Common myeloid progenitor, CD34-positive (primary cell): ENCODE measurements around the gene CLRN3.

Source experiments
- CTCF ChIA-PET: fragments of 350-600 bp; sonication (Branson Sonifier 250); formaldehyde crosslinking; loops from one replicate; lab custom pipeline; 2021; ENCODE audit warnings: antibody characterized with exemption; lab: Charles Lee
- POLR2A ChIA-PET: fragments of 350-600 bp; sonication (Branson Sonifier 250); formaldehyde crosslinking; loops from one replicate; lab custom pipeline; 2021; ENCODE audit warnings: antibody characterized with exemption; lab: Charles Lee
- DNase-seq, 3 donors: peaks; one replicate each; pipeline versions ENCODE4 v3.0.0 to v3.0.0-alpha.2; 2013
- H3K27ac ChIP-seq, 2 experiments: 1 replicate in 1 of 2; 2 replicates in 1 of 2; pipeline ENCODE4 v1.7.0; 2013; ENCODE audit warnings: inconsistent platforms in 2 of 2, low read length in 2 of 2, mild to moderate bottlenecking in 2 of 2, low read depth in 1 of 2, moderate library complexity in 1 of 2; ENCODE audit not compliant: severe bottlenecking in 2 of 2, insufficient read depth in 1 of 2, poor library complexity in 1 of 2
- H3K27me3 ChIP-seq, 5 experiments: replicated peaks in 2 of 5; 1 replicate in 3 of 5; 2 replicates in 2 of 5; pipeline versions ENCODE4 v1.6.1 to v1.7.0; 2013; ENCODE audit warnings: low read length in 4 of 5, mild to moderate bottlenecking in 2 of 5, moderate library complexity in 2 of 5, inconsistent platforms in 1 of 5; ENCODE audit not compliant: insufficient read depth in 5 of 5, control insufficient read depth in 4 of 5
- H3K36me3 ChIP-seq, 4 experiments: 1 replicate in 2 of 4; 2 replicates in 2 of 4; pipeline versions ENCODE4 v1.6.1 to v1.7.0; 2013; ENCODE audit warnings: low read length in 3 of 4, control low read depth in 1 of 4, mild to moderate bottlenecking in 1 of 4; ENCODE audit not compliant: control insufficient read depth in 4 of 4, insufficient read depth in 4 of 4
- H3K4me1 ChIP-seq, 4 experiments: 1 replicate in 3 of 4; 2 replicates in 1 of 4; pipeline versions ENCODE4 v1.6.1 to v1.7.1; 2013; ENCODE audit warnings: low read length in 3 of 4, mild to moderate bottlenecking in 3 of 4, control low read depth in 1 of 4, inconsistent platforms in 1 of 4, moderate library complexity in 1 of 4; ENCODE audit not compliant: control insufficient read depth in 4 of 4, insufficient read depth in 4 of 4; ENCODE audit errors: control extremely low read depth in 1 of 4
- H3K4me3 ChIP-seq, 7 experiments: 1 replicate in 4 of 7; 2 replicates in 3 of 7; pipeline versions ENCODE4 v1.5.1 to v1.7.0; 2013; ENCODE audit warnings: mild to moderate bottlenecking in 7 of 7, low read length in 6 of 7, moderate library complexity in 6 of 7, inconsistent platforms in 2 of 7, low read depth in 2 of 7, control low read depth in 1 of 7; ENCODE audit not compliant: insufficient read depth in 4 of 7, control insufficient read depth in 1 of 7; ENCODE audit errors: extremely low read depth in 1 of 7
- H3K9me3 ChIP-seq, 5 experiments: 1 replicate in 4 of 5; 2 replicates in 1 of 5; pipeline versions ENCODE4 v1.6.1 to v1.7.1; 2013; ENCODE audit warnings: low read length in 4 of 5, mild to moderate bottlenecking in 2 of 5, inconsistent platforms in 1 of 5, low read depth in 1 of 5, moderate library complexity in 1 of 5; ENCODE audit not compliant: control insufficient read depth in 4 of 5, insufficient read depth in 2 of 5; ENCODE audit errors: control extremely low read depth in 1 of 5
- WGBS: methylation state at CpG from one replicate; pipeline ENCODE4 v1.1.5; 2013; ENCODE audit not compliant: insufficient coverage; 5-methylcytosine and 5-hydroxymethylcytosine counted together

CLRN3 gene

DNA sequence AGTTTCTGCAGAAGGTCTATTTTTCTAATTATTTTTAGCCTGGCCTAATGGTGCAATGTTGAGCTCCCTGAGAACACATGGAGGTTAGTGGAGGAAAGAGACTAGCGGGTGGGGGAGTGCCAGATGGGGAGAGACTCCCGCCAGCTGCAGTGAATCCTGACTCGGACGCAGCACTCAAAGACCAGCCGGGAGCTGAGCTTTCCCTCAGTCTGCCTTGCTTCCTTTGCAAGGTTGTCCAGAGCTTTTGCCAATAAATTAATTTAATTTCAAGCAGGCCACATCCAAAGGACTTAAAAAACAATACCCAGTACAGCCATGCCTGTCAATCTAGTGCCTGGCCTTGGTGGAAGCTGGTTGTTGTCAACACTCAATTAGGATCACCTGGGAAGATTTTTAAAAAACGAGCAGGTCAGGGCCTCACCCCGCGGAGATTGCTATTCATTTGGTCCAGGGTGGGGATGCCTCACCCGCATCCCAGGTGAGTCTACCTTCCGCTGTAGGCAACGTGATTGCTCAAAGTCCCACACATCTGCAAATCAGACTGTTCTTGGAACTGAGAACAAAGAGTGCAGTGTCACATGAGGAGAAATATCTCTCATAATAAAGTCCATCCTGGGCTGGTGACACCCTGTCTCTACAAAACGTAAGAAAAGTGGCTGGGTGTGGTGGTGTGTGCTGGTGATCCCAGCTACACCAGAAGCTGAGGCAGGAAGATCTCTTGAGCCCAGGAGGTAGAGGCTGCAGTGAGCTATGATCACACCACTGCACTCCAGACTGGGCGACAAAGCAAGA is 4.0 kb downstream of the CLRN3 start:
- Histone ChIP-seq H3K27me3 (no peaks in the 10 kb centered on the region), H3K9me3 (no peaks in the 10 kb centered on the region), H3K4me1 (peaks cover 0 to 8% (median 1%) of the 10 kb centered on the region in 4 experiments), H3K27ac (no peak overlapping the region), H3K4me3 (no peak overlapping the region), H3K36me3 (no peaks in the 10 kb centered on the region)
- CTCF ChIA-PET: interaction anchor here (0.6 to 1.6 kb wide), 5 partner anchors 11 to 188 kb away, joined by 3 to 4 read pairs (median 3); no protein-coding TSS in a partner anchor
- POLR2A ChIA-PET: no interaction called here
- WGBS: 98% methylated on average over 12 of the region's 13 CpGs
- no peak for DNase-seq

- Histone ChIP-seq H3K4me1 (peaks cover 0 to 14% (median 4%) of the 10 kb centered on the region in 4 experiments), H3K27me3 (no peaks in the 10 kb centered on the region), H3K9me3 (no peaks in the 10 kb centered on the region), H3K27ac (no peak overlapping the region), H3K4me3 (no peak overlapping the region), H3K36me3 (no peaks in the 10 kb centered on the region)
- ChIA-PET POLR2A (no interaction called here), CTCF (interaction anchor here (1.0 to 1.2 kb wide), 2 partner anchors 13 to 122 kb away, joined by 4 read pairs; no protein-coding TSS in a partner anchor)
- no peak for DNase-seq
- WGBS: 95% methylated on average over 14 of the region's 16 CpGs
Observed at GRCh38 chr10:127887541-127888415, 5.0 kb downstream of the CLRN3 start.

DNA sequence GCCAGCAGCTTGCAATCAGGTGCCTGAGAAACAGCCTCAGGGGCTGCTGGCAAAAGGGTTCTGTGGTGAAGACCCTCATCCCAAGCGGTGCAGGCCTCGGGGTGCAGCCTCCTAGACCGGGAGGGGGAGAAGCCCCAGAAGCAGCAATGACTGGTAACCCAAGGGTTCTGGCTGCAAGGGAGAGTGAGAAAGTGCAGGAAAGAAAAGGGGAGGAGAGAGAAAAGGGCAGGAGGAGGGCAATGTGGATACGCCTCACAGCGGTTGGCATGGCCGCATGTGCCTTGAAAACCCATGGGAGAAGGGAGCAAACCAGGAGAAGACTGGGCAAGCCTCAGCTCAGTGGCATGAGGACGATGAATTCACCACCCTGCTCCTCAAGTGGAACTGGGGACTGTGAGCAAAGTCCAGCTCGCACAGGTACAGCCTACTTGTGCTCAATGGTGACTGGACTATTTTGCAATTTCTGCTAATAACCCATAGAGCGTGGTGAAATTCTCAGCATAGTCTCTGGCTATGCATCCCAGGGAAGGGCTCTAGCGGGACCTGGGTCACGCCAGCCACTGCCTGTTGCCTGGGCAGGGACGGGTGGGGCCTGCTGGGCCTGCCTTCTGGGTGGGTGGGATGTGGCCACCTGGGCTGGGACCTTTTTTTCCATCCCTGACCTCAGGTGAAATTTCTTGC is 6.2 kb downstream of the CLRN3 start:
- CTCF ChIA-PET: interaction anchor here (1.4 kb wide), 1 partner anchor 18 kb away, joined by 3 read pairs; no protein-coding TSS in a partner anchor
- no peak overlapping the region for H3K4me3 ChIP-seq
- no peaks in the 10 kb centered on the region for H3K9me3 ChIP-seq
- 97% methylated on average over 10 of the region's 12 CpGs for WGBS
- DNase-seq: no peak
- no peaks in the 10 kb centered on the region for H3K27me3 ChIP-seq
- no peak overlapping the region for H3K27ac ChIP-seq
- peaks cover 0 to 26% (median 11%) of the 10 kb centered on the region in 4 experiments for H3K4me1 ChIP-seq
- POLR2A ChIA-PET: no interaction called here
- H3K36me3 ChIP-seq: no peaks in the 10 kb centered on the region

DNA sequence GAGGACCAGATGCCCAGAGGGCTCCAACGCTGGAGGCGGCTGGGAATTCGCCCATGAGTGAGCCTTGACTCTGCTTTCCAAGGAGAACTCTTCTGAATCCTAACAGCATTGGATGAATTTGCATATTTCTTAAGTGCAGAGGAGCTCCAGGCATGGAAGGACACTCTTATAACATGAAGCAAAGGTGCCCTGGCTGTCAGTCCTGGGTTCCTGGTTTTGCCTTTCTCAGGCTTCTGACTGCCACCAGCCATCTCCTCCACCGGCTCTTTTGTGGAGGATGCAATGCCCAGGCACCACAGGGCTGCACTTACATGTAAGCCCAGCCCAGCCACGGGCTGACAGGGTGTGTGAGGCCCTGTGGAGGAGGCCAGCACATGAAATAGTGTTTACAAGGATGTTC is 8.2 kb downstream of the CLRN3 start:
- Histone ChIP-seq H3K27ac (no peak overlapping the region), H3K27me3 (no peaks in the 10 kb centered on the region), H3K4me1 (peaks cover 3 to 41% (median 26%) of the 10 kb centered on the region in 4 experiments), H3K36me3 (no peaks in the 10 kb centered on the region), H3K9me3 (no peaks in the 10 kb centered on the region), H3K4me3 (no peak overlapping the region)
- WGBS: 93% methylated on average over 5 of the region's 5 CpGs
- ChIA-PET POLR2A (no interaction called here), CTCF (no interaction called here)
- DNase-seq: no peak

GRCh38 chr10:127883516-127883915 is 9.2 kb downstream of the CLRN3 start:
- Histone ChIP-seq H3K4me1 (peaks cover 3 to 42% (median 26%) of the 10 kb centered on the region in 4 experiments), H3K36me3 (no peaks in the 10 kb centered on the region), H3K27me3 (no peaks in the 10 kb centered on the region), H3K9me3 (no peaks in the 10 kb centered on the region), H3K27ac (no peak overlapping the region), H3K4me3 (no peak overlapping the region)
- 96% methylated on average over 3 of the region's 10 CpGs for WGBS
- POLR2A ChIA-PET: no interaction called here
- CTCF ChIA-PET: interaction anchor here (1.1 kb wide), 1 partner anchor 152 kb away, joined by 3 read pairs; no protein-coding TSS in a partner anchor
- DNase-seq: no peak

- ChIA-PET CTCF (interaction anchor here (1.1 to 1.2 kb wide), 2 partner anchors 128 to 153 kb away, joined by 3 to 4 read pairs; no protein-coding TSS in a partner anchor), POLR2A (no interaction called here)
- Histone ChIP-seq H3K9me3 (no peaks in the 10 kb centered on the region), H3K27me3 (no peaks in the 10 kb centered on the region), H3K4me1 (peaks cover 3 to 42% (median 26%) of the 10 kb centered on the region in 4 experiments), H3K27ac (no peak overlapping the region), H3K36me3 (no peaks in the 10 kb centered on the region), H3K4me3 (no peak overlapping the region)
- DNase-seq: no peak
- WGBS: 91% methylated on average over 4 of the region's 4 CpGs
Observed at GRCh38 chr10:127882801-127883459, 9.8 kb downstream of the CLRN3 start.
